HG03060 (cell line): Measurements from ENCODE around the gene KCTD5.
"Not testable (repeated sequence)": the region's sequence is repeated elsewhere in the genome, so short reads cannot be mapped to it uniquely, and the experiment has no call there.

ENCODE experiments used
- ATAC-seq: cut with Tn5 transposase; IDR thresholded peaks from one replicate; pipeline ENCODE4 v1.9.1; 2021; ENCODE audit warnings: low read depth, moderate number of reproducible peaks; ENCODE audit not compliant: unreplicated experiment

The KCTD5 gene

GRCh38 chr16:2671193-2671592 is 11.1 kb upstream of the KCTD5 start:
- ATAC-seq, result not testable (repeated sequence)

- ATAC-seq, result no peak
Measured at GRCh38 chr16:2671741-2672140, 10.6 kb upstream of the KCTD5 start.

GRCh38 chr16:2673066-2673999 is 9.0 kb upstream of the KCTD5 start:
- ATAC-seq, result peak; percentile 46

GRCh38 chr16:2675021-2675420 is 7.3 kb upstream of the KCTD5 start:
- no peak for ATAC-seq

- ATAC-seq, result no peak
Measured at GRCh38 chr16:2675714-2676113, 6.6 kb upstream of the KCTD5 start.

- ATAC-seq, result not testable (repeated sequence)
Measured at GRCh38 chr16:2676937-2677336, 5.4 kb upstream of the KCTD5 start.

GRCh38 chr16:2678206-2678965 is 3.9 kb upstream of the KCTD5 start:
- ATAC-seq, result not testable (repeated sequence)

- not testable (repeated sequence) for ATAC-seq
Measured at GRCh38 chr16:2679902-2680301, 2.4 kb upstream of the KCTD5 start.

- not testable (repeated sequence) for ATAC-seq
Measured at GRCh38 chr16:2680360-2680759, 2.0 kb upstream of the KCTD5 start.

GRCh38 chr16:2683041-2683440 is 718 bp downstream of the KCTD5 start:
- not testable (repeated sequence) for ATAC-seq

- ATAC-seq, result not testable (repeated sequence)
Measured at GRCh38 chr16:2686075-2686474, 3.8 kb downstream of the KCTD5 start.

- ATAC-seq, result no peak
Measured at GRCh38 chr16:2686912-2687507, 4.7 kb downstream of the KCTD5 start.

GRCh38 chr16:2687531-2688308 is 5.4 kb downstream of the KCTD5 start:
- ATAC-seq, result no peak

GRCh38 chr16:2689422-2689821 is 7.1 kb downstream of the KCTD5 start:
- not testable (repeated sequence) for ATAC-seq

- no peak for ATAC-seq
Measured at GRCh38 chr16:2689968-2690801, 7.9 kb downstream of the KCTD5 start.

GRCh38 chr16:2690852-2691251 is 8.5 kb downstream of the KCTD5 start:
- no peak for ATAC-seq

GRCh38 chr16:2691491-2692248 is 9.3 kb downstream of the KCTD5 start:
- no peak for ATAC-seq

GRCh38 chr16:2692251-2692947 is 10.1 kb downstream of the KCTD5 start:
- ATAC-seq, result no peak
